M059J (cell line): ENCODE results near the gene FOXI3. TPM values are rescaled to one million over a fixed set of nuclear protein-coding genes. Genes with fewer than 3 reads are reported as not detected.

Experiments used
- DNase-seq: peaks from one replicate; pipeline ENCODE4 v3.0.0-alpha.2; 2012; ENCODE audit warnings: low read depth
- total RNA-seq: library from RNA; depleted of rRNA; stranded (reverse); fragments of >200 nt; shearing (Covaris generic); gene quantifications from 2 replicates; pipeline ENCODE4 v1.2.3, GENCODE V29; 2014; rRNA removed

The FOXI3 gene
- total RNA-seq: not detected in 2 replicates

- no peak for DNase-seq
Measured at GRCh38 chr2:88452565-88452905, at the start of gene FOXI3. FOXI3 (minus strand) TSS chr2:88452693; CDS start chr2:88452535, 158 bp downstream.

DNA sequence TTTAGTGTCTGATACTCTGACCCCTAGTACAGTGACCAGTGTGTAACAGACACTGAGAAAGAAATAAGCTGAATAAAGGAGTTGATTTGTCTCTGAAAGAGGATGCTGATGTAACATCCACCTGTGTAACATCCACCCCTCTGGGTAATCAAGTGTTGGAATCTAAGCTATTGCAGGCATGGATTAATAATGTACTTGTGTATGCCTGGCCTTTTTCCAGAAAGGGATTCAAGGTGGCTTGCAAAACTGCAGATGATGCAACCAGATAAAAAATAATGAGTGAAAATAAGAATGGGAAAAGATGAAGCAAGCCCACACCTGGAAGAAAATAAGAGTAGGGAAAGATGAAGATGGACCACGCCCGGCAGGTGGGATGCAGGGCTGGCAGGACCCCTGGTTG, 48.2 kb upstream of the FOXI3 start:
- DNase-seq: no peak

GRCh38 chr2:88499204-88499603, 46.7 kb upstream of the FOXI3 start:
- no peak for DNase-seq

GRCh38 chr2:88493481-88493880, 41.0 kb upstream of the FOXI3 start:
- no peak for DNase-seq

DNA sequence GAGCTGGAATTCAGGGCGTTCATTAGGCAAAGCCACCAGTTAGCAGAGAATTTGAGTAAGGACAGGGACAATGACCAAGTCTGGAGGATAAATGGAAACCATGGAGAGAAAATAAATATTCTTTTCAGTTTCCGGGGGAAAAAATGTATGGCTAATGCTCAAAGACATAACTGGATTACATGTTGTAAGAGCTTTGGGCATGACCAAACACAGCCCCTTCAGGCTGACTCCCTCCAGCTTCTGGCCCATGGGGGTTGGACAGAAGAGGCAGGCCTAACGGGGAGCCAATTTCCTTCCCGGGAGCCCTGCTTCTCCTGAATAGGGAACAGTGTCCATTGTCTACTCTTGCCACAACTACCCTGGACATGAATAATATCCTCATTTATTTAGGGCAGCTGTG, 39.5 kb upstream of the FOXI3 start:
- no peak for DNase-seq

DNA sequence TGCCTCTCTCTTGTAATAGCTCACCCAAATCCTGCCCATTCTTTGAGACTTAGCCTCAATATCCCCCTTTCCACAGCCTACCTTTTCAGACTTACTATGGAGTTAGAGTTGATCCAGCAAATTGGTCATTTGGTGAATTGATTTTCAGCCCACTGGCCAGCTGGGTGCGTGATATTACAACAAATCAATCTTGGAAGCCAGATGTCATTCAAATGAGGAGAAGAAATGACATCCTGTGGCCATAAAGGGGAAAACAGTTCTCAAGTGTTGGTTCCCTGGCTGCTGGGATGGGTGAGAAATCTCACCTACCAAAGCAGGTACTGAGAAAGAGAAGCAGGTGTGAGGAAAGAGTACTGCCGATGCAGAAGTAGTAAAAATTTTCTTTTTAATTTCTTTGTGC, 36.7 kb upstream of the FOXI3 start:
- no peak for DNase-seq

DNA sequence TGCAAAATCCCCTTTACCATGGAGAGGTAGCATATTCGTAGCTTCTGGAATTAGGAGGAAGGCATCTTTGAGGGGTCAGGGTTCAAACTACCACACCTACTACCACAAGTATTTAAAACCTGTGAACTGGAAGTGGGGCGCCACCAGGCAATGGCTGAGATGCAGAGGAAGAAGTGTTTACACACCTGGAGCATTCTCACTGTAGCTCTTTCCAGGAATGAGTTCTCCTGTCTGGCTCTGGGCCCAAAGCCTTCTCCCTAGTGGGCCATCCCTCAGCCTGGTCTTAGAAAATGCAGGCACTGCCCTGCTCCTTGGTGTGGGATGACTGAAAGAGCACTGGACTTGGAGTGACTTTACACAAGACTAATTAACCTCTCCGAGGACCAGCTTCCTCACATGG, 30.7 kb upstream of the FOXI3 start:
- DNase-seq: no peak

DNA sequence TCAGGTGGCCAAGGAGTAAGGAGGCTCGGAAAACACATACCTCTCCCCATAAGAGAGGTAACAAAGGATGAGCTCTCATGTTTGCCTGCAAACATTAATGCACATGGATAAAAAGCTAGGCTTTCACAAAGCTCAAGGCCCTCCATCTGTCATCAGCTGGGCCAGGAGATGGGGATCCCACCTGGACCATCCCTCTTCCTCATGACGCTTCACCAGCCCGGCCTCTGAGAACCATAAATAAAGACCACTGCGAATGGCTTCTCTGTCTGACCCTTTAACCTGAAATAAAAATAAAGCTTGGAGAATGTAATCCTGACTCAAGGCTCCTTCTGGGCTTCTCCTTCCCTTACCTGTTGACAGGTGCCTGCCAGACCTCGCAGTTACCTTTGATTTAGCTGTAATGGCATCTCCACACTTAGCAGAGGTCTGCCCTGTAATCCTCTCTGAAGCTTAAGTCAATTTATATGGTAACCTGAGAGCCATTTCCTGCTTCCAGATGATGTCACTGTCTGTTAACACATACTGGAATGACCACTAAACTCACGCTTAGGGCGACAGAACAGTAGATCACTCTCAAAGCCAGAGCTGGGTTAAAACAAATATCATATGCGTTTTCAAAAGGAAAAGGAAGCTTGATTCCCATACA, 29.3 kb upstream of the FOXI3 start:
- peak; percentile 55 for DNase-seq

GRCh38 chr2:88472811-88473210, 20.3 kb upstream of the FOXI3 start:
- no peak for DNase-seq

DNA sequence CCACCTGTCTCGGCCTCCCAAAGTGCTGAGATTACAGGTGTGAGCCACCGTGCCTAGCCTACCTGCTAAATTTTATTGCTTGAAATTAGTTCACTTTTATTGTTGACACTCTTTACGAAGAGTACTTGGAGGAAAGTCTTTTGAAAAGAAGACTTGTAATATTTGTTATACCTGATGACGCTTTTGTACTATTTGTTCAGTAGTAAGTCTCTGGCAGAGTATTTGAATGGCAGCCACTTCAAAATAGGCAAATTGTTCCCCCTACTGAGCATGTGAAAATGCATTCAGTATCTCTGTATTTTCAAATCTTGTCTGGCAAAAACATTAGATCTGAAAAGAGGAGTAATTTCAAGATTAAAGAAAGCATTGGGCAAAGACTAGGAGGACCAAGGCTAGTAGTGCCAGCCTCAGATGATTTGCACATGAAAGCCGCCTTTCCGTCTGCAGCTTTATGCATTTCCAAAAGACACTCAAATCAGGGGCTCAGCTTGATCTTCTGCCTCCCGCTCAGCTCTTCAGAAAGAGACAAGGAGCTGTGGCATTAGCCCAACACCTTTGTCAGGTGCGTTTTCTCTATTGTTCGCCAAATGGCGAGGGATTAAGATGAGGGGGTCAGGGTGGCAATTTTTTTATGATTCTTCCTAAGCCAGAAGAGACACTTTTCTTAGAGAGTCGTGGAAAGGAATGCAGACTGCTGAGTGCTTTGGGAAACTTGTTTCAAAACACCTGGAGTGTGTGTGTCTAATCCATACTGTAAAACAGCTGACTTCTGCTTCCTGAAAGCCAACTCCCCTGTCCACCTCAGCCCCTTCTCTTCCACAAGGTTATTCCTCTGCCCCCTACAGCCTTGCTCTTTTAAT, 18.8 kb upstream of the FOXI3 start:
- DNase-seq: no peak

- DNase-seq: no peak
Measured at GRCh38 chr2:88469202-88470114, 17.0 kb upstream of the FOXI3 start.

DNA sequence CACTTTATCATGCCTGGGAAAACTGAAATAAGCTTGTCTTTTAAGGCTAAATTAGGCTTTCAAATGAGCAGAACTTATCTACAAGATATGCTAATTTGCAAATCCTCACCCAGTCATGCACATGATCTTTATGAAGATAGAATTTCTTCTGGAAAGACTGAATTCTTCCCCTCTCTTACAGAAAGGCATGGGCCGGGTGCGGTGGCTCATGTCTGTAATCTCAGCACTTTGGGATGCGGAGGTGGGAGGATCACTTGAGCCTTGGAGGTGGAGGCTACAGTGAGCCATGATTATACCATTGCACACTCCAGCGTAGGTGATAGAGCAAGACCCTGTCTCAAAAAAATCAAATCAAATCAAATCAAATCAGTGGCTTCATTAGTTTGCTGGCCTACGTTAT, 11.7 kb upstream of the FOXI3 start:
- no peak for DNase-seq

GRCh38 chr2:88458633-88459032, 6.1 kb upstream of the FOXI3 start:
- no peak for DNase-seq

- no peak for DNase-seq
Measured at GRCh38 chr2:88452980-88453582, 588 bp upstream of the FOXI3 start.

GRCh38 chr2:88451811-88452564, 505 bp downstream of the FOXI3 start:
- DNase-seq: no peak

- no peak for DNase-seq
Measured at GRCh38 chr2:88450925-88451810, 1.3 kb downstream of the FOXI3 start.

GRCh38 chr2:88450186-88450585, 2.3 kb downstream of the FOXI3 start:
- no peak for DNase-seq

DNA sequence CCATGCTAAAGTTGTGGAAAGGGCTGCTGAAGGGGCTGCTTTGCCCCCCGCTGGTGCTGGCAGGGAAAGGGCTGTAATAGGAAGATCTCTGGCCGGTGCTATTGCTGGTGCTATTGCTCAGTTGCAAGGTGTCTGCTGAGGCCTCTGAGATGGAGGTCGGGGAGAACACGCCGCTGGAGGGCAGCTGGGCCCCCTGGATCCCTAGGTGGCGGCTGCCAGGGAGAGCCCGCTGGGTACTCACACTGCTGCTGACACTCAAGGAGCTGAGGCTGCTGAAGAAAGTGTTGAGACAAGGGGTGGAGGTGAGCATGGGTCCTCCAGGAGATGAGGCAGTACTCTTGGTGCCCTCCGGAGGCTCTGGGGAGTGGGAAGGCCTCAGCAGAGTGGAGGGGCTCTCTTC, 4.2 kb downstream of the FOXI3 start:
- no peak for DNase-seq

GRCh38 chr2:88443353-88443938, 9.0 kb downstream of the FOXI3 start:
- DNase-seq: no peak

DNA sequence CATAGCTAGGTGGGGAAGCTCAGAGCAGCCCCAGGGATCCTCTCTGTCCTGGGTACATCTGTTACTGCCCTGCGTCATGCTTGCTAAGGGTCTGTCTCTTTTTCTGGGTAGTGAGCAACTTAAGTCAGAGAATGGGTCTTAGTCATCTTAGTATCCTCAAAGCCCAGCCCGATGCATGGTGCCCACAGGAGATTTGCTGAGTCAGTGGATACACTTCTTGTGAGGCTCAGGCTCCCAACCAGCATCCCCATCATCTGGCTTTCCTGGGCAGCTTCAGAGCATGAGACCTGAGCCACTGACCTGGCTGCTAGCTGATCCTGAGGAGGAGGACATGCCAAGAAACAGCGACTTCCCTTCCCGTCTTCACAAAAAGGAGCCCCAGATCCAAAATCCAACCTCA, 10.0 kb downstream of the FOXI3 start:
- DNase-seq: peak; percentile 5
